ENCODE results near the gene ABCB1.
"Not testable (repeated sequence)": the region's sequence is repeated elsewhere in the genome, so short reads cannot be mapped to it uniquely, and the experiment has no call there.

The ABCB1 gene

GRCh38 chr7:87464830-87465533 lies 135.7 kb downstream of the ABCB1 start:
- not testable (repeated sequence) for H3K4ac ChIP-seq (ENCODE audit: low read depth, low read length); H4K5ac ChIP-seq (ENCODE audit: low read length); H2BK5ac ChIP-seq (ENCODE audit: low read length); H3K9ac ChIP-seq (ENCODE audit: low read length); H3K27me3 ChIP-seq (ENCODE audit: insufficient read depth, low read length, poor library complexity); H2AK5ac ChIP-seq (ENCODE audit: low read length); H3K4me1 ChIP-seq (ENCODE audit: control insufficient read depth, low read depth, low read length); H3K79me1 ChIP-seq (ENCODE audit: low read length); H3K4me3 ChIP-seq (ENCODE audit: low read length); H2BK120ac ChIP-seq (ENCODE audit: low read depth, low read length); H3K23ac ChIP-seq (ENCODE audit: low read length); H2BK15ac ChIP-seq (replicated peaks; ENCODE audit: low read depth); H3K18ac ChIP-seq (ENCODE audit: low read length); H3K4me2 ChIP-seq (ENCODE audit: low read length); H3K36me3 ChIP-seq (ENCODE audit: control insufficient read depth, insufficient read depth, low read length); H3K79me2 ChIP-seq (ENCODE audit: control insufficient read depth, insufficient read depth, low read length); H4K8ac ChIP-seq (ENCODE audit: low read depth, low read length); H3K27ac ChIP-seq (ENCODE audit: low read depth, low read length)
- peak overlapping the region; percentile 49 for H3K56ac ChIP-seq (ENCODE audit: low read length)
- peak; percentile 81 for DNase-seq
- no CpG with 5 or more reads among the region's 16 CpGs for WGBS (ENCODE audit: extremely low coverage, insufficient coverage, low lambda C conversion rate)

- DNase-seq, result no peak
- Histone ChIP-seq H3K79me1 (ENCODE audit: low read length) (no peaks in the 10 kb centered on the region), H3K18ac (ENCODE audit: low read length) (no peak overlapping the region), H2BK120ac (ENCODE audit: low read depth, low read length) (no peak overlapping the region), H3K27me3 (ENCODE audit: insufficient read depth, low read length, poor library complexity) (no peaks in the 10 kb centered on the region), H3K4me3 (ENCODE audit: low read length) (no peak overlapping the region), H3K4me1 (ENCODE audit: control insufficient read depth, low read depth, low read length) (no peaks in the 10 kb centered on the region), H3K4ac (ENCODE audit: low read depth, low read length) (no peak overlapping the region), H3K23ac (ENCODE audit: low read length) (no peak overlapping the region), H2AK5ac (ENCODE audit: low read length) (no peak overlapping the region), H3K27ac (ENCODE audit: low read depth, low read length) (no peak overlapping the region), H3K9ac (ENCODE audit: low read length) (no peak overlapping the region), H3K56ac (ENCODE audit: low read length) (no peak overlapping the region), H4K8ac (ENCODE audit: low read depth, low read length) (no peak overlapping the region), H3K79me2 (ENCODE audit: control insufficient read depth, insufficient read depth, low read length) (no peaks in the 10 kb centered on the region), H2BK15ac (replicated peaks; ENCODE audit: low read depth) (no peak overlapping the region), H4K5ac (ENCODE audit: low read length) (no peak overlapping the region), H3K4me2 (ENCODE audit: low read length) (no peak overlapping the region), H2BK5ac (ENCODE audit: low read length) (no peak overlapping the region), H3K36me3 (ENCODE audit: control insufficient read depth, insufficient read depth, low read length) (no peaks in the 10 kb centered on the region)
- WGBS (ENCODE audit: extremely low coverage, insufficient coverage, low lambda C conversion rate), result no CpG with 5 or more reads among the region's 2 CpGs
Observed at GRCh38 chr7:87463982-87464381, 136.7 kb downstream of the ABCB1 start.

GRCh38 chr7:87460444-87460843 lies 140.2 kb downstream of the ABCB1 start:
- H3K23ac ChIP-seq (ENCODE audit: low read length); H2BK15ac ChIP-seq (replicated peaks; ENCODE audit: low read depth); H2AK5ac ChIP-seq (ENCODE audit: low read length); H3K4ac ChIP-seq (ENCODE audit: low read depth, low read length); H4K8ac ChIP-seq (ENCODE audit: low read depth, low read length); H3K36me3 ChIP-seq (ENCODE audit: control insufficient read depth, insufficient read depth, low read length); DNase-seq; H2BK5ac ChIP-seq (ENCODE audit: low read length); H4K5ac ChIP-seq (ENCODE audit: low read length); H3K4me3 ChIP-seq (ENCODE audit: low read length); H3K79me2 ChIP-seq (ENCODE audit: control insufficient read depth, insufficient read depth, low read length); H3K79me1 ChIP-seq (ENCODE audit: low read length); H3K27me3 ChIP-seq (ENCODE audit: insufficient read depth, low read length, poor library complexity); H3K4me1 ChIP-seq (ENCODE audit: control insufficient read depth, low read depth, low read length); H3K27ac ChIP-seq (ENCODE audit: low read depth, low read length); H3K4me2 ChIP-seq (ENCODE audit: low read length); H3K9ac ChIP-seq (ENCODE audit: low read length); H2BK120ac ChIP-seq (ENCODE audit: low read depth, low read length); H3K56ac ChIP-seq (ENCODE audit: low read length); H3K18ac ChIP-seq (ENCODE audit: low read length): not testable (repeated sequence)
- WGBS (ENCODE audit: extremely low coverage, insufficient coverage, low lambda C conversion rate), result no CpG with 5 or more reads among the region's 3 CpGs

- Histone ChIP-seq H3K79me1 (ENCODE audit: low read length) (no peaks in the 10 kb centered on the region), H3K4me3 (ENCODE audit: low read length) (no peak overlapping the region), H3K27me3 (ENCODE audit: insufficient read depth, low read length, poor library complexity) (no peaks in the 10 kb centered on the region), H3K36me3 (ENCODE audit: control insufficient read depth, insufficient read depth, low read length) (no peaks in the 10 kb centered on the region), H2BK15ac (replicated peaks; ENCODE audit: low read depth) (no peak overlapping the region), H4K5ac (ENCODE audit: low read length) (no peak overlapping the region), H3K4me2 (ENCODE audit: low read length) (no peak overlapping the region), H2BK120ac (ENCODE audit: low read depth, low read length) (no peak overlapping the region), H3K9ac (ENCODE audit: low read length) (no peak overlapping the region), H3K79me2 (ENCODE audit: control insufficient read depth, insufficient read depth, low read length) (no peaks in the 10 kb centered on the region), H4K8ac (ENCODE audit: low read depth, low read length) (no peak overlapping the region), H3K27ac (ENCODE audit: low read depth, low read length) (no peak overlapping the region), H3K23ac (ENCODE audit: low read length) (no peak overlapping the region), H3K56ac (ENCODE audit: low read length) (no peak overlapping the region), H2BK5ac (ENCODE audit: low read length) (no peak overlapping the region), H2AK5ac (ENCODE audit: low read length) (no peak overlapping the region), H3K18ac (ENCODE audit: low read length) (no peak overlapping the region), H3K4ac (ENCODE audit: low read depth, low read length) (no peak overlapping the region), H3K4me1 (ENCODE audit: control insufficient read depth, low read depth, low read length) (no peaks in the 10 kb centered on the region)
- no CpG with 5 or more reads among the region's 2 CpGs for WGBS (ENCODE audit: extremely low coverage, insufficient coverage, low lambda C conversion rate)
- no peak for DNase-seq
Observed at GRCh38 chr7:87459941-87460340, 140.7 kb downstream of the ABCB1 start.

- no peak overlapping the region for H3K18ac ChIP-seq (ENCODE audit: low read length)
- no peak overlapping the region for H3K56ac ChIP-seq (ENCODE audit: low read length)
- H2AK5ac ChIP-seq (ENCODE audit: low read length), result no peak overlapping the region
- H3K4me2 ChIP-seq (ENCODE audit: low read length), result no peak overlapping the region
- H3K79me2 ChIP-seq (ENCODE audit: control insufficient read depth, insufficient read depth, low read length), result no peaks in the 10 kb centered on the region
- no CpG with 5 or more reads among the region's 3 CpGs for WGBS (ENCODE audit: extremely low coverage, insufficient coverage, low lambda C conversion rate)
- no peak overlapping the region for H3K27ac ChIP-seq (ENCODE audit: low read depth, low read length)
- H3K4me3 ChIP-seq (ENCODE audit: low read length), result no peak overlapping the region
- no peak overlapping the region for H4K8ac ChIP-seq (ENCODE audit: low read depth, low read length)
- H2BK5ac ChIP-seq (ENCODE audit: low read length), result no peak overlapping the region
- no peaks in the 10 kb centered on the region for H3K36me3 ChIP-seq (ENCODE audit: control insufficient read depth, insufficient read depth, low read length)
- H3K79me1 ChIP-seq (ENCODE audit: low read length), result no peaks in the 10 kb centered on the region
- no peak overlapping the region for H2BK15ac ChIP-seq (replicated peaks; ENCODE audit: low read depth)
- H3K4me1 ChIP-seq (ENCODE audit: control insufficient read depth, low read depth, low read length), result no peaks in the 10 kb centered on the region
- no peak overlapping the region for H2BK120ac ChIP-seq (ENCODE audit: low read depth, low read length)
- no peak for DNase-seq
- no peaks in the 10 kb centered on the region for H3K27me3 ChIP-seq (ENCODE audit: insufficient read depth, low read length, poor library complexity)
- H3K9ac ChIP-seq (ENCODE audit: low read length), result no peak overlapping the region
- no peak overlapping the region for H4K5ac ChIP-seq (ENCODE audit: low read length)
- no peak overlapping the region for H3K23ac ChIP-seq (ENCODE audit: low read length)
- no peak overlapping the region for H3K4ac ChIP-seq (ENCODE audit: low read depth, low read length)
Observed at GRCh38 chr7:87458148-87458547, 142.5 kb downstream of the ABCB1 start.

- no peak overlapping the region for H2BK5ac ChIP-seq (ENCODE audit: low read length)
- H3K4me2 ChIP-seq (ENCODE audit: low read length), result no peak overlapping the region
- no peaks in the 10 kb centered on the region for H3K4me1 ChIP-seq (ENCODE audit: control insufficient read depth, low read depth, low read length)
- no peak overlapping the region for H3K9ac ChIP-seq (ENCODE audit: low read length)
- no peak overlapping the region for H3K27ac ChIP-seq (ENCODE audit: low read depth, low read length)
- H3K56ac ChIP-seq (ENCODE audit: low read length), result no peak overlapping the region
- H3K4ac ChIP-seq (ENCODE audit: low read depth, low read length), result no peak overlapping the region
- H3K18ac ChIP-seq (ENCODE audit: low read length), result no peak overlapping the region
- WGBS (ENCODE audit: extremely low coverage, insufficient coverage, low lambda C conversion rate), result no CpG with 5 or more reads among the region's 2 CpGs
- peak; percentile 30 for DNase-seq
- no peaks in the 10 kb centered on the region for H3K79me2 ChIP-seq (ENCODE audit: control insufficient read depth, insufficient read depth, low read length)
- H2AK5ac ChIP-seq (ENCODE audit: low read length), result no peak overlapping the region
- H3K79me1 ChIP-seq (ENCODE audit: low read length), result no peaks in the 10 kb centered on the region
- no peaks in the 10 kb centered on the region for H3K36me3 ChIP-seq (ENCODE audit: control insufficient read depth, insufficient read depth, low read length)
- H3K23ac ChIP-seq (ENCODE audit: low read length), result no peak overlapping the region
- no peak overlapping the region for H2BK15ac ChIP-seq (replicated peaks; ENCODE audit: low read depth)
- H3K4me3 ChIP-seq (ENCODE audit: low read length), result no peak overlapping the region
- H3K27me3 ChIP-seq (ENCODE audit: insufficient read depth, low read length, poor library complexity), result no peaks in the 10 kb centered on the region
- H4K5ac ChIP-seq (ENCODE audit: low read length), result no peak overlapping the region
- H4K8ac ChIP-seq (ENCODE audit: low read depth, low read length), result no peak overlapping the region
- no peak overlapping the region for H2BK120ac ChIP-seq (ENCODE audit: low read depth, low read length)
Observed at GRCh38 chr7:87456247-87456646, 144.4 kb downstream of the ABCB1 start.

Data from mesendoderm (in vitro differentiated cells).